ENCODE data around the gene SLC38A3.

SLC38A3 gene

DNA sequence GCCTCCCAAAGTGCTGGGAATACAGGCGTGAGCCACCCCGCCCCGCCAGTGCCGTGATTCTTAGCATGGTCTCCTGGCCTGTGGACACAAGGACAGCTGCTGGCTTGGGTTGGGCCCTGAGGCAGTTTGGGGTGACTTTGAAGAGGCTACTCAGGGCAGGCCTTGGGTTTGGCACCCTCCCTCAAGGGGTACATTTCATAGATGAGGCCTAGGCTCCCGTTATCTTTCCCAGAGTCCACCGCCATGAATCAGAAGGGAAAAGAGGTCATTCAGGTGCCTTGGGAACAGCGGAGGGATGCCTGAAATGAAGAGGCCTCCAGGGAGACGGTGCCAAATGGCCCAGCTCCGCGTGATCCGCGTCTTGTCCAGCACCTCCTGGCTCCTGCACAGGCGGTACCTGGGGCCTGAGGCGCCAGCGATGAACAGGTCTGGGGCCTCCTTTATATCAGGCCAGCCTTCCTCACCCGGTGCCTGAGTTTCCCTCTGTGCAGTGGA lies 40.2 kb downstream of the SLC38A3 start:
- H3K36me3 ChIP-seq (ENCODE audit: low read depth) = peaks cover 25% of the 10 kb centered on the region
- H3K27ac ChIP-seq (ENCODE audit: poor library complexity, severe bottlenecking) = peak overlapping the region; percentile 93
- TF ChIP-seq, protein P1, sequence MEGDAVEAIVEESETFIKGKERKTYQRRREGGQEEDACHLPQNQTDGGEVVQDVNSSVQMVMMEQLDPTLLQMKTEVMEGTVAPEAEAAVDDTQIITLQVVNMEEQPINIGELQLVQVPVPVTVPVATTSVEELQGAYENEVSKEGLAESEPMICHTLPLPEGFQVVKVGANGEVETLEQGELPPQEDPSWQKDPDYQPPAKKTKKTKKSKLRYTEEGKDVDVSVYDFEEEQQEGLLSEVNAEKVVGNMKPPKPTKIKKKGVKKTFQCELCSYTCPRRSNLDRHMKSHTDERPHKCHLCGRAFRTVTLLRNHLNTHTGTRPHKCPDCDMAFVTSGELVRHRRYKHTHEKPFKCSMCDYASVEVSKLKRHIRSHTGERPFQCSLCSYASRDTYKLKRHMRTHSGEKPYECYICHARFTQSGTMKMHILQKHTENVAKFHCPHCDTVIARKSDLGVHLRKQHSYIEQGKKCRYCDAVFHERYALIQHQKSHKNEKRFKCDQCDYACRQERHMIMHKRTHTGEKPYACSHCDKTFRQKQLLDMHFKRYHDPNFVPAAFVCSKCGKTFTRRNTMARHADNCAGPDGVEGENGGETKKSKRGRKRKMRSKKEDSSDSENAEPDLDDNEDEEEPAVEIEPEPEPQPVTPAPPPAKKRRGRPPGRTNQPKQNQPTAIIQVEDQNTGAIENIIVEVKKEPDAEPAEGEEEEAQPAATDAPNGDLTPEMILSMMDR (IDR thresholded peaks at IDR 0.05; ENCODE audit: poor library complexity, severe bottlenecking) = no peak
- DNase-seq (ENCODE audit: low spot score) (no peak), ATAC-seq (ENCODE audit: low read depth) (peak; percentile 1; the same call in 1 of the 3 replicates)
- H3K4me3 ChIP-seq (ENCODE audit: severe bottlenecking) = no peak overlapping the region
- peaks cover 31% of the 10 kb centered on the region for H3K4me1 ChIP-seq (ENCODE audit: insufficient read depth, poor library complexity, severe bottlenecking)
- H3K27me3 ChIP-seq (ENCODE audit: insufficient read depth, poor library complexity, severe bottlenecking) = no peaks in the 10 kb centered on the region
- no peaks in the 10 kb centered on the region for H3K9me3 ChIP-seq (ENCODE audit: severe bottlenecking)

GRCh38 chr3:50245831-50246516 lies 40.9 kb downstream of the SLC38A3 start:
- TF ChIP-seq, protein P1 (IDR thresholded peaks at IDR 0.05; ENCODE audit: poor library complexity, severe bottlenecking) = peak; percentile 98
- Histone ChIP-seq H3K4me1 (ENCODE audit: insufficient read depth, poor library complexity, severe bottlenecking) (peaks cover 33% of the 10 kb centered on the region), H3K27me3 (ENCODE audit: insufficient read depth, poor library complexity, severe bottlenecking) (no peaks in the 10 kb centered on the region), H3K9me3 (ENCODE audit: severe bottlenecking) (no peaks in the 10 kb centered on the region), H3K4me3 (ENCODE audit: severe bottlenecking) (peak overlapping the region; percentile 4), H3K36me3 (ENCODE audit: low read depth) (peaks cover 30% of the 10 kb centered on the region), H3K27ac (ENCODE audit: poor library complexity, severe bottlenecking) (peak overlapping the region; percentile 93)
- DNase-seq (ENCODE audit: low spot score) = peak; percentile 93
- peak; percentile 69 for ATAC-seq (ENCODE audit: low read depth)

DNA sequence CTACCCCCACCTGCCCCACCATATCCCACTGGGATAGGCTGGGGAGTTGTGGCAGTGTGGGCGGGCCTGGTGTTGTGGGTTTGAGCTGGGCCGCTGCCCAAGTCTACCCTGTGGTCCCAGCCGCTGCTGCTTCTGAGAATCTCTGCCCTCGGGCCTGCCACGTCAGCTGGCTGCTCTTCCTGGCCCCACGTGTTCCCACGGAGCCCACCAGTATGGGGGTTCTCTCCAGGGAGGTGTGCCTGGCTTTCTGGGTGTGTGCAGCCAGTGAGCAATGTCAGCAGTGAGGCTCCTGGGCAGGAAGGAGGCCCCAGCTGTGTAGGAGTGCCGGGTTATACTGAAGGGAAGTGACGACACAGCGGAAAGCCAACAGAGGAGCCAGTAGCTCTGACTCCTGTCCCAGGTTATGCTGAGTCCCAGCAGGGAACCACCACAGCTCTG lies 41.5 kb downstream of the SLC38A3 start:
- H3K36me3 ChIP-seq (ENCODE audit: low read depth) = peaks cover 33% of the 10 kb centered on the region
- H3K9me3 ChIP-seq (ENCODE audit: severe bottlenecking) = no peaks in the 10 kb centered on the region
- ATAC-seq (ENCODE audit: low read depth) = peak; percentile 80
- no peak overlapping the region for H3K4me3 ChIP-seq (ENCODE audit: severe bottlenecking)
- TF ChIP-seq, protein P1 (IDR thresholded peaks at IDR 0.05; ENCODE audit: poor library complexity, severe bottlenecking) = peak; percentile 82
- peak; percentile 97 for DNase-seq (ENCODE audit: low spot score)
- peak overlapping the region; percentile 93 for H3K27ac ChIP-seq (ENCODE audit: poor library complexity, severe bottlenecking)
- no peaks in the 10 kb centered on the region for H3K27me3 ChIP-seq (ENCODE audit: insufficient read depth, poor library complexity, severe bottlenecking)
- peaks cover 39% of the 10 kb centered on the region for H3K4me1 ChIP-seq (ENCODE audit: insufficient read depth, poor library complexity, severe bottlenecking)

GRCh38 chr3:50248387-50248786 lies 43.3 kb downstream of the SLC38A3 start:
- peaks cover 50% of the 10 kb centered on the region for H3K36me3 ChIP-seq (ENCODE audit: low read depth)
- DNase-seq (ENCODE audit: low spot score) = no peak
- H3K27ac ChIP-seq (ENCODE audit: poor library complexity, severe bottlenecking) = peak overlapping the region; percentile 93
- ATAC-seq (ENCODE audit: low read depth) = peak; percentile 20; the same call in 2 of the 3 replicates
- no peaks in the 10 kb centered on the region for H3K9me3 ChIP-seq (ENCODE audit: severe bottlenecking)
- no peaks in the 10 kb centered on the region for H3K27me3 ChIP-seq (ENCODE audit: insufficient read depth, poor library complexity, severe bottlenecking)
- H3K4me1 ChIP-seq (ENCODE audit: insufficient read depth, poor library complexity, severe bottlenecking) = peaks cover 47% of the 10 kb centered on the region
- TF ChIP-seq, protein P1 (IDR thresholded peaks at IDR 0.05; ENCODE audit: poor library complexity, severe bottlenecking) = no peak
- H3K4me3 ChIP-seq (ENCODE audit: severe bottlenecking) = no peak overlapping the region

- Histone ChIP-seq H3K36me3 (ENCODE audit: low read depth) (peaks cover 54% of the 10 kb centered on the region), H3K4me3 (ENCODE audit: severe bottlenecking) (no peak overlapping the region), H3K27ac (ENCODE audit: poor library complexity, severe bottlenecking) (peak overlapping the region; percentile 93), H3K4me1 (ENCODE audit: insufficient read depth, poor library complexity, severe bottlenecking) (peaks cover 53% of the 10 kb centered on the region), H3K9me3 (ENCODE audit: severe bottlenecking) (no peaks in the 10 kb centered on the region), H3K27me3 (ENCODE audit: insufficient read depth, poor library complexity, severe bottlenecking) (no peaks in the 10 kb centered on the region)
- TF ChIP-seq, protein P1 (IDR thresholded peaks at IDR 0.05; ENCODE audit: poor library complexity, severe bottlenecking) = no peak
- ATAC-seq (ENCODE audit: low read depth) (no peak), DNase-seq (ENCODE audit: low spot score) (no peak)
These were observed 44.4 kb downstream of the SLC38A3 start for GRCh38 chr3:50249457-50249856.

All from RWPE2 (cell line).